ENCODE results near the gene GLT1D1. TPM values are rescaled to one million over a fixed set of nuclear protein-coding genes. Genes with fewer than 3 reads are reported as not detected.

Gene GLT1D1
- total and polyA plus RNA-seq, 5 experiments from 2014 or later = not detected

GRCh38 chr12:128814411-128815261 lies 38.6 kb upstream of the GLT1D1 start:
- H3K36me3 Mint-ChIP-seq = peaks cover 7 to 28% (median 13%) of the 10 kb centered on the region in 3 donors
- ATAC-seq (no peak), DNase-seq (no peak)
- peaks cover 15 to 90% (median 65%) of the 10 kb centered on the region in 4 donors for H3K4me1 Mint-ChIP-seq
- POLR2A ChIA-PET = no interaction called here
- H3K27me3 Mint-ChIP-seq = no peaks in the 10 kb centered on the region
- peak overlapping the region in 4 of 10 donors; percentile 32 to 88 (median 72) for H3K27ac Mint-ChIP-seq
- no peaks in the 10 kb centered on the region for H3K9me3 Mint-ChIP-seq
- H3K4me3 Mint-ChIP-seq = peak overlapping the region in 1 of 10 donors; percentile 74

- ATAC-seq = no peak
- Mint-ChIP-seq H3K4me3 (peak overlapping the region in 2 of 10 donors; percentile 4 to 37), H3K27ac (peak overlapping the region in 2 of 10 donors; percentile 3 to 47), H3K4me1 (peaks cover 18 to 90% (median 65%) of the 10 kb centered on the region in 4 donors), H3K36me3 (peaks cover 7 to 29% (median 12%) of the 10 kb centered on the region in 3 donors), H3K9me3 (no peaks in the 10 kb centered on the region), H3K27me3 (no peaks in the 10 kb centered on the region)
- POLR2A ChIA-PET = no interaction called here
- no peak for DNase-seq
These were observed 37.3 kb upstream of the GLT1D1 start for GRCh38 chr12:128815779-128816642.

- no peak for DNase-seq
- Mint-ChIP-seq H3K4me1 (peaks cover 20 to 90% (median 65%) of the 10 kb centered on the region in 4 donors), H3K27me3 (no peaks in the 10 kb centered on the region), H3K4me3 (no peak overlapping the region), H3K9me3 (no peaks in the 10 kb centered on the region), H3K36me3 (peaks cover 7 to 29% (median 11%) of the 10 kb centered on the region in 3 donors), H3K27ac (peak overlapping the region in 1 of 10 donors; percentile 3)
- no peak for ATAC-seq
- POLR2A ChIA-PET = no interaction called here
These were observed 36.7 kb upstream of the GLT1D1 start for GRCh38 chr12:128816643-128816920.

GRCh38 chr12:128817111-128818015 lies 35.9 kb upstream of the GLT1D1 start:
- POLR2A ChIA-PET = no interaction called here
- H3K4me1 Mint-ChIP-seq = peaks cover 22 to 91% (median 67%) of the 10 kb centered on the region in 4 donors
- peak overlapping the region in 7 of 10 donors; percentile 12 to 84 (median 43) for H3K27ac Mint-ChIP-seq
- H3K27me3 Mint-ChIP-seq = no peaks in the 10 kb centered on the region
- no peaks in the 10 kb centered on the region for H3K9me3 Mint-ChIP-seq
- H3K4me3 Mint-ChIP-seq = peak overlapping the region in 5 of 10 donors; percentile 3 to 40 (median 15)
- ATAC-seq (no peak), DNase-seq (no peak)
- H3K36me3 Mint-ChIP-seq = peaks cover 7 to 29% (median 11%) of the 10 kb centered on the region in 3 donors

GRCh38 chr12:128818065-128819022 lies 34.9 kb upstream of the GLT1D1 start:
- POLR2A ChIA-PET = no interaction called here
- H3K4me3 Mint-ChIP-seq = peak overlapping the region in 5 of 10 donors; percentile 2 to 45 (median 15)
- no peaks in the 10 kb centered on the region for H3K9me3 Mint-ChIP-seq
- H3K27me3 Mint-ChIP-seq = no peaks in the 10 kb centered on the region
- H3K4me1 Mint-ChIP-seq = peaks cover 22 to 87% (median 66%) of the 10 kb centered on the region in 4 donors
- peaks cover 6 to 23% (median 7%) of the 10 kb centered on the region in 3 donors for H3K36me3 Mint-ChIP-seq
- no peak for ATAC-seq
- no peak for DNase-seq
- H3K27ac Mint-ChIP-seq = peak overlapping the region in 8 of 10 donors; percentile 9 to 84 (median 38)

- POLR2A ChIA-PET = no interaction called here
- peak overlapping the region in 3 of 10 donors; percentile 25 to 66 (median 41) for H3K27ac Mint-ChIP-seq
- H3K4me3 Mint-ChIP-seq = peak overlapping the region in 1 of 10 donors; percentile 40
- DNase-seq (no peak), ATAC-seq (no peak)
- no peaks in the 10 kb centered on the region for H3K9me3 Mint-ChIP-seq
- peaks cover 22 to 77% (median 61%) of the 10 kb centered on the region in 4 donors for H3K4me1 Mint-ChIP-seq
- peaks cover 4 to 19% (median 5%) of the 10 kb centered on the region in 3 donors for H3K36me3 Mint-ChIP-seq
- no peaks in the 10 kb centered on the region for H3K27me3 Mint-ChIP-seq
These were observed 33.8 kb upstream of the GLT1D1 start for GRCh38 chr12:128819293-128820144.

- H3K27me3 Mint-ChIP-seq = no peaks in the 10 kb centered on the region
- peak overlapping the region in 2 of 10 donors; percentile 7 to 78 for H3K4me3 Mint-ChIP-seq
- H3K9me3 Mint-ChIP-seq = no peaks in the 10 kb centered on the region
- peaks cover 22 to 75% (median 59%) of the 10 kb centered on the region in 4 donors for H3K4me1 Mint-ChIP-seq
- peaks cover 0 to 13% (median 3%) of the 10 kb centered on the region in 3 donors for H3K36me3 Mint-ChIP-seq
- no peak overlapping the region for H3K27ac Mint-ChIP-seq
- POLR2A ChIA-PET = no interaction called here
- no peak for DNase-seq
- no peak for ATAC-seq
These were observed 33.0 kb upstream of the GLT1D1 start for GRCh38 chr12:128820253-128820652.

GRCh38 chr12:128820723-128821432 lies 32.4 kb upstream of the GLT1D1 start:
- Mint-ChIP-seq H3K36me3 (peaks cover 0 to 13% (median 3%) of the 10 kb centered on the region in 3 donors), H3K9me3 (no peaks in the 10 kb centered on the region), H3K4me3 (peak overlapping the region; percentile 23 to 81 (median 57)), H3K27me3 (no peaks in the 10 kb centered on the region), H3K4me1 (peaks cover 22 to 71% (median 55%) of the 10 kb centered on the region in 4 donors), H3K27ac (peak overlapping the region in 7 of 10 donors; percentile 47 to 77 (median 69))
- POLR2A ChIA-PET = no interaction called here
- DNase-seq (peak in 1 of 10 donors; percentile 34), ATAC-seq (no peak)

- peak overlapping the region; percentile 66 to 88 (median 80) for H3K4me3 Mint-ChIP-seq
- H3K4me1 Mint-ChIP-seq = peaks cover 18 to 54% (median 35%) of the 10 kb centered on the region in 4 donors
- ATAC-seq (peak in 1 of 2 donors; percentile 32), DNase-seq (peak in 2 of 10 donors; percentile 2 to 15)
- H3K36me3 Mint-ChIP-seq = peaks cover 0 to 13% (median 3%) of the 10 kb centered on the region in 3 donors
- peaks cover 0 to 11% (median 0%) of the 10 kb centered on the region in 9 donors for H3K9me3 Mint-ChIP-seq
- POLR2A ChIA-PET = no interaction called here
- H3K27me3 Mint-ChIP-seq = peaks cover 0 to 2% (median 0%) of the 10 kb centered on the region in 5 donors
- peak overlapping the region in 5 of 10 donors; percentile 75 to 87 (median 80) for H3K27ac Mint-ChIP-seq
These were observed 29.9 kb upstream of the GLT1D1 start for GRCh38 chr12:128823216-128823915.
